ENCODE measurements around the gene ZWINT.

- TF ChIP-seq CTCF (conservative IDR thresholded peaks at IDR 0.05 in 1 of 2, IDR thresholded peaks at IDR 0.05 in 1 of 2; ENCODE audit: extremely low read depth in 1 of 2, insufficient read depth in 1 of 2, low read depth in 1 of 2, low read length in 2 of 2), result no peak
- no peak for TF ChIP-seq EZH2 (IDR thresholded peaks at IDR 0.05; ENCODE audit: borderline replicate concordance, low read length)
Measured at GRCh38 chr10:56317603-56318002, 43.5 kb downstream of the ZWINT start.
